K562 (cell line): ENCODE results near the gene PRKAR1B. TPM values are rescaled to one million over a fixed set of nuclear protein-coding genes. Genes with fewer than 3 reads are reported as not detected.
A peak's percentile ranks its signal among the peaks of the same experiment; 100 is the strongest.

Experiments
- ATAC-seq: fragments of 200-7000 bp; cut with Tn5 transposase; 3 replicates; pipeline ENCODE4 v1.9.1; 2020; ENCODE audit warnings: moderate library complexity
- BruUV-seq: library from RNA; stranded (reverse); fragments of 400-500 nt; replicated peaks from 2 replicates; lab custom pipeline; 2021; lab: Mats Ljungman, UMichigan
- CTCF ChIA-PET: fragments of 300-600 bp; formaldehyde crosslinking; extraction: SDS; loops from one replicate; lab custom pipeline; 2021; ENCODE audit warnings: low intra/inter-chr PET ratio; lab: Yijun Ruan, JAX
- POLR2A ChIA-PET: fragments of 300-600, 350-650 bp; sonication (Branson Sonifier 250); formaldehyde crosslinking; extraction: SDS; loops from one replicate; lab custom pipeline; 2021; ENCODE audit warnings: antibody characterized with exemption, inconsistent platforms; lab: Yijun Ruan, JAX
- DNase-seq, 4 experiments: peaks; one replicate each; pipeline versions ENCODE4 v3.0.0 to v3.0.0-alpha.2; 2011 to 2018; ENCODE audit warnings: low spot score in 3 of 4, mixed read lengths in 3 of 4; ENCODE audit errors: extremely low read depth in 1 of 4
- FAIRE-seq: peaks from 2 replicates; lab custom pipeline; 2011; peaks lifted over from hg19 to GRCh38; lab: Jason Lieb, UNC
- H2AFZ ChIP-seq: 2 replicates; pipeline ENCODE4 v1.6.0; 2011; ENCODE audit warnings: low read depth, low read length, control low read depth, inconsistent platforms
- H3K27ac ChIP-seq: fragments of 200-600 bp; 3 replicates; pipeline ENCODE4 v1.8.0; 2011; ENCODE audit warnings: low read depth, mild to moderate bottlenecking, control low read depth, inconsistent platforms, low read length, moderate library complexity, mixed read lengths; ENCODE audit errors: extremely low read depth
- H3K27me3 ChIP-seq, 2 experiments: fragments of 300-600 bp in 1 of 2; 2 replicates in 1 of 2; 3 replicates in 1 of 2; pipeline versions ENCODE4 v1.6.0 to v1.8.0; 2011; ENCODE audit warnings: inconsistent platforms in 2 of 2, low read length in 2 of 2, mild to moderate bottlenecking in 1 of 2, mixed read lengths in 1 of 2, moderate library complexity in 1 of 2; ENCODE audit not compliant: control insufficient read depth in 2 of 2, insufficient read depth in 2 of 2
- H3K36me3 ChIP-seq: fragments of 300-600 bp; 3 replicates; pipeline ENCODE4 v1.8.0; 2011; ENCODE audit warnings: mild to moderate bottlenecking, low read length, inconsistent platforms; ENCODE audit not compliant: control insufficient read depth, insufficient read depth
- H3K4me1 ChIP-seq, 2 experiments: fragments of 200-600 bp in 1 of 2; replicated peaks in 1 of 2; 2 replicates in 1 of 2; 3 replicates in 1 of 2; pipeline versions ENCODE4 v1.5.1 to v1.8.0; 2011; ENCODE audit warnings: inconsistent platforms in 2 of 2, low read length in 2 of 2, mild to moderate bottlenecking in 1 of 2, mixed read lengths in 1 of 2, moderate library complexity in 1 of 2; ENCODE audit not compliant: control insufficient read depth in 2 of 2, insufficient read depth in 2 of 2
- H3K4me2 ChIP-seq: 2 replicates; pipeline ENCODE4 v1.6.1; 2011; ENCODE audit warnings: low read length, control low read depth, inconsistent platforms, mixed read lengths; ENCODE audit not compliant: insufficient read depth
- H3K4me3 ChIP-seq: fragments of 200-600 bp; sonication (generic), shearing (Covaris generic); 2 replicates; pipeline ENCODE4 v1.5.1; 2016; ENCODE audit warnings: control low read depth, inconsistent platforms
- H3K79me2 ChIP-seq: fragments of 200-600 bp; 3 replicates; pipeline ENCODE4 v1.8.0; 2011; ENCODE audit warnings: low read length, inconsistent platforms; ENCODE audit not compliant: control insufficient read depth, insufficient read depth
- H3K9ac ChIP-seq, 2 experiments: 2 replicates each; pipeline versions ENCODE4 v1.6.0 to v1.6.1; 2011; ENCODE audit warnings: low read depth in 2 of 2, low read length in 2 of 2, control low read depth in 1 of 2, inconsistent platforms in 1 of 2, mild to moderate bottlenecking in 1 of 2, mixed read lengths in 1 of 2; ENCODE audit not compliant: insufficient read depth in 1 of 2
- H3K9me1 ChIP-seq: one replicate; pipeline ENCODE4 v1.6.0; 2011; ENCODE audit warnings: inconsistent platforms, mild to moderate bottlenecking, low read length, moderate library complexity; ENCODE audit not compliant: control insufficient read depth, insufficient read depth
- H3K9me3 ChIP-seq: replicated peaks from 2 replicates; pipeline ENCODE4 v1.5.1; 2011; ENCODE audit warnings: low read depth, low read length, inconsistent platforms; ENCODE audit not compliant: control insufficient read depth, insufficient read depth
- H4K20me1 ChIP-seq: replicated peaks from 2 replicates; pipeline ENCODE4 v1.6.1; 2011; ENCODE audit warnings: low read length, inconsistent platforms, mixed read lengths; ENCODE audit not compliant: control insufficient read depth, insufficient read depth
- CBX1 ChIP-seq: sonication (generic); IDR thresholded peaks from 2 replicates; pipeline ENCODE4 v1.6.1; 2016; ENCODE audit warnings: antibody characterized with exemption, low read depth, mild to moderate bottlenecking
- CXXC5 ChIP-seq: fragments of 250-450 bp; sonication (Bioruptor Pico); IDR thresholded peaks from 2 replicates; pipeline ENCODE4 v1.8.0; 2022; ENCODE audit warnings: inconsistent platforms, mild to moderate bottlenecking, moderate library complexity
- E2F4 ChIP-seq: sonication (generic); formaldehyde crosslinking; IDR thresholded peaks from 2 replicates; pipeline ENCODE4 v1.8.0; 2022; ENCODE audit warnings: mild to moderate bottlenecking, low read depth, missing genetic modification reagents
- ELF2 ChIP-seq: fragments of 250-450 bp; sonication (Bioruptor Pico); IDR thresholded peaks from 2 replicates; pipeline ENCODE4 v1.5.0; 2021; ENCODE audit warnings: mild to moderate bottlenecking
- GABPB2 ChIP-seq: fragments of 250-450 bp; sonication (Bioruptor Pico); conservative IDR thresholded peaks from 2 replicates; pipeline ENCODE4 v1.5.1; 2021; ENCODE audit warnings: mild to moderate bottlenecking
- KDM4B ChIP-seq, 2 experiments: fragments of 450-650 bp in 1 of 2; sonication (generic) in 1 of 2; IDR thresholded peaks; 2 replicates each; pipeline ENCODE4 v1.6.1; 2016 to 2017; ENCODE audit warnings: borderline replicate concordance in 2 of 2, antibody characterized with exemption in 1 of 2, low read depth in 1 of 2, mild to moderate bottlenecking in 1 of 2
- RBM25 ChIP-seq: fragments of 200-400 bp; formaldehyde crosslinking; IDR thresholded peaks from 2 replicates; pipeline ENCODE4 v1.6.1; 2018; ENCODE audit warnings: low read length, low read depth, moderate library complexity; ENCODE audit not compliant: severe bottlenecking
- STAT5A ChIP-seq: IDR thresholded peaks from 2 replicates; pipeline ENCODE4 v1.6.1; 2012; ENCODE audit warnings: low read length, inconsistent platforms, borderline replicate concordance
- ZBTB26 ChIP-seq: fragments of 450-650 bp; formaldehyde crosslinking; IDR thresholded peaks from 2 replicates; pipeline ENCODE4 v1.4.0; 2022; ENCODE audit warnings: missing genetic modification characterization
- ZFP36 ChIP-seq: fragments of 150-350 bp; IDR thresholded peaks from 2 replicates; pipeline ENCODE4 v1.6.1; 2018; ENCODE audit warnings: low read length, low read depth; ENCODE audit not compliant: partially characterized antibody
- ZNF184 ChIP-seq: sonication (generic); formaldehyde crosslinking; IDR thresholded peaks from 2 replicates; pipeline ENCODE4 v1.5.0; 2020; ENCODE audit warnings: missing genetic modification reagents
- ZNF444 ChIP-seq: fragments of 250-450 bp; sonication (Bioruptor Pico); IDR thresholded peaks from 2 replicates; pipeline ENCODE4 v1.4.0; 2020; ENCODE audit warnings: mild to moderate bottlenecking, moderate library complexity
- ZNF512 ChIP-seq: IDR thresholded peaks from 2 replicates; pipeline ENCODE4 v1.6.1; 2016; ENCODE audit warnings: missing genetic modification characterization, missing compliant biosample characterization
- ZNF561 ChIP-seq: fragments of 450-650 bp; formaldehyde crosslinking; conservative IDR thresholded peaks from 2 replicates; pipeline ENCODE4 v1.4.0; 2020; ENCODE audit warnings: mild to moderate bottlenecking, moderate library complexity
- ZNF586 ChIP-seq: fragments of 450-650 bp; formaldehyde crosslinking; conservative IDR thresholded peaks from 2 replicates; pipeline ENCODE4 v1.4.0; 2020; ENCODE audit warnings: mild to moderate bottlenecking, moderate library complexity
- WGBS: fragments of 100-300 bp; shearing (Covaris generic); methylation state at CpG from one replicate; pipeline ENCODE4 v1.1.6; 2016; ENCODE audit warnings: low coverage, mixed read lengths; ENCODE audit not compliant: insufficient coverage; ENCODE audit errors: missing lambda C conversion rate; 5-methylcytosine and 5-hydroxymethylcytosine counted together
- in situ Hi-C: fragments of 300-500 bp; cut with MboI; formaldehyde crosslinking; loops from 4 replicates; pipeline ENCODE4 v1.15.0; 2018; ENCODE audit warnings: inconsistent platforms, mixed read lengths
- intact Hi-C: fragments of 100-400 bp; cut with micrococcal nuclease; formaldehyde crosslinking; loops from 2 replicates; pipeline ENCODE4 v1.14.2; 2022
- polyA plus RNA-seq, 8 experiments: library from polyadenylated mRNA; depleted of rRNA in 4 of 8; stranded (reverse) in 5 of 8; unstranded in 3 of 8; fragments of >200 nt; fragmentation: Nextera tagmentation in 2 of 8; fragmentation: Illumina TruSeq in 1 of 8; extraction: Ambion mirVana in 2 of 8; extraction: Trizol in 1 of 8; gene quantifications; 2 replicates each; pipeline versions ENCODE4 v1.2.1 to v1.2.3, GENCODE V29; 2011 to 2014; ENCODE audit warnings: inconsistent platforms in 1 of 8, missing spikeins in 1 of 8
- total RNA-seq, 7 experiments: library from RNA; depleted of rRNA in 6 of 7; stranded (reverse); fragments of >200 nt in 6 of 7; fragmentation: Illumina TruSeq in 2 of 7; extraction: Trizol in 2 of 7; gene quantifications; 2 replicates each; pipeline versions ENCODE4 v1.2.1 to v1.2.3, GENCODE V29; 2011 to 2021; ENCODE audit warnings: low replicate concordance in 1 of 7

Gene PRKAR1B
- total and polyA plus RNA-seq, 9 of the 15 experiments (the other 6 are each of a cell fraction or from before 2014, with no cell fraction given), result 0.99 to 30.5 (median 12.7) TPM

GRCh38 chr7:604884-605531 is 122.1 kb downstream of the PRKAR1B start (continued):
- TF ChIP-seq RBM25, result peak; percentile 60
- TF ChIP-seq CXXC5, result peak; percentile 7; the same call in 1 of the 2 replicates
- TF ChIP-seq STAT5A, result peak; percentile 52; the same call in 1 of the 2 replicates

GRCh38 chr7:604001-604883 is 122.8 kb downstream of the PRKAR1B start:
- no peaks in the 10 kb centered on the region for H4K20me1 ChIP-seq
- no peaks in the 10 kb centered on the region for H3K27me3 ChIP-seq
- H3K4me2 ChIP-seq, result peak overlapping the region; percentile 93
- peak overlapping the region; percentile 100 for H3K27ac ChIP-seq
- WGBS, result 13% methylated on average over 28 of the region's 37 CpGs
- BruUV-seq, result TSS peak; percentile 90
- H3K79me2 ChIP-seq, result peaks cover 31% of the 10 kb centered on the region; the same call in 2 of the 3 replicates
- intact Hi-C loops (loop anchor here (5.0 to 10.0 kb wide), 2 partner anchors 82 to 139 kb away; no protein-coding TSS in a partner anchor), in situ Hi-C loops (no loop called here)
- peak overlapping the region; percentile 89 to 97 for H3K9ac ChIP-seq
- ATAC-seq (peak; percentile 87), FAIRE-seq (peak; percentile 86), DNase-seq (peak; percentile 74 to 96 (median 80))
- H3K36me3 ChIP-seq, result peaks cover 16% of the 10 kb centered on the region
- peaks cover 47 to 70% of the 10 kb centered on the region in 2 experiments for H3K4me1 ChIP-seq
- H3K9me3 ChIP-seq, result no peaks in the 10 kb centered on the region
- peak overlapping the region; percentile 77 for H2AFZ ChIP-seq
- peak overlapping the region; percentile 41 for H3K4me3 ChIP-seq
- ChIA-PET POLR2A (interaction anchor here (1.1 kb wide), 3 partner anchors 11 to 18 kb away, joined by 4 to 5 read pairs (median 5); no protein-coding TSS in a partner anchor), CTCF (no interaction called here)
- H3K9me1 ChIP-seq, result peaks cover 5% of the 10 kb centered on the region
- TF ChIP-seq KDM4B (IDR thresholded peaks at IDR 0.05; ENCODE audit: borderline replicate concordance in 2 of 2, low read depth in 1 of 2) (no peak), CBX1 (peak; percentile 91), ELF2 (CRISPR knock-in tag) (no peak), GABPB2 (CRISPR knock-in tag) (no peak), E2F4 (CRISPR knock-in tag) (0 out of 2 replicates have a peak, but pooled peaks have one; percentile 62), ZNF444 (CRISPR knock-in tag) (no peak), ZFP36 (peak; percentile 24), ZNF184 (CRISPR knock-in tag) (no peak), ZBTB26 (CRISPR knock-in tag) (no peak; the same call in 1 of the 2 replicates), ZNF512 (tag) (no peak), ZNF586 (CRISPR knock-in tag) (0 out of 2 replicates have a peak, but pooled peaks have one; percentile 21), ZNF561 (no peak)
